Loucy (cell line): ENCODE measurements around the gene NGEF.

ENCODE experiments used
- H2AFZ ChIP-seq: fragments of 200-600 bp; sonication (generic); 2 replicates; pipeline ENCODE4 v1.6.0; 2016; ENCODE audit warnings: antibody characterized with exemption, mild to moderate bottlenecking, low read length, moderate library complexity
- H3F3A ChIP-seq: fragments of 200-600 bp; 2 replicates; pipeline ENCODE4 v1.6.0; 2016; ENCODE audit warnings: antibody characterized with exemption, low read depth, mild to moderate bottlenecking
- H3K27me3 ChIP-seq: fragments of 200-600 bp; sonication (generic); 2 replicates; pipeline ENCODE4 v1.6.1; 2014; ENCODE audit warnings: low read length, mild to moderate bottlenecking; ENCODE audit not compliant: insufficient read depth, poor library complexity, severe bottlenecking
- H3K36me3 ChIP-seq: fragments of 200-600 bp; sonication (generic); 2 replicates; pipeline ENCODE4 v1.6.1; 2016; ENCODE audit warnings: low read length; ENCODE audit not compliant: insufficient read depth
- H3K4me1 ChIP-seq: fragments of 200-600 bp; sonication (generic); 2 replicates; pipeline ENCODE4 v1.5.1; 2014; ENCODE audit warnings: low read length, mild to moderate bottlenecking; ENCODE audit not compliant: insufficient read depth, poor library complexity, severe bottlenecking
- H3K4me2 ChIP-seq: fragments of 200-600 bp; sonication (generic); 2 replicates; pipeline ENCODE4 v1.6.0; 2014; ENCODE audit warnings: antibody characterized with exemption, low read length, low read depth, mild to moderate bottlenecking; ENCODE audit not compliant: poor library complexity, severe bottlenecking
- H3K4me3 ChIP-seq: fragments of 200-600 bp; sonication (generic); 2 replicates; pipeline ENCODE4 v1.5.1; 2014; ENCODE audit warnings: low read length, mild to moderate bottlenecking, mixed read lengths; ENCODE audit not compliant: poor library complexity, severe bottlenecking
- H3K79me2 ChIP-seq: fragments of 200-600 bp; sonication (generic); 2 replicates; pipeline ENCODE4 v1.6.1; 2014; ENCODE audit warnings: low read length; ENCODE audit not compliant: insufficient read depth
- H3K9ac ChIP-seq: fragments of 200-600 bp; sonication (generic); 2 replicates; pipeline ENCODE4 v1.6.0; 2014; ENCODE audit warnings: mild to moderate bottlenecking, low read depth, low read length, moderate library complexity; ENCODE audit not compliant: poor library complexity, severe bottlenecking
- H3K9me2 ChIP-seq: fragments of 200-600 bp; sonication (generic); replicated peaks from 2 replicates; pipeline ENCODE4 v1.6.1; 2016; ENCODE audit warnings: low read depth, low read length, mixed read lengths
- H3K9me3 ChIP-seq: fragments of 200-600 bp; sonication (generic); 2 replicates; pipeline ENCODE4 v1.6.1; 2014; ENCODE audit warnings: mild to moderate bottlenecking, antibody characterized with exemption, low read length, low read depth; ENCODE audit not compliant: insufficient read depth
- H4K20me1 ChIP-seq: fragments of 200-600 bp; sonication (generic); 2 replicates; pipeline ENCODE4 v1.6.0; 2014; ENCODE audit warnings: antibody characterized with exemption, low read length, mild to moderate bottlenecking; ENCODE audit not compliant: insufficient read depth, poor library complexity, severe bottlenecking
- EZH2phosphoT487 ChIP-seq: fragments of 200-600 bp; IDR thresholded peaks from 2 replicates; pipeline ENCODE4 v1.6.1; 2018; ENCODE audit warnings: antibody characterized with exemption, mild to moderate bottlenecking, moderate library complexity, borderline replicate concordance
- TF ChIP-seq, protein P1 (sequence below): fragments of 200-600 bp; sonication (generic); conservative IDR thresholded peaks from 2 replicates; pipeline ENCODE4 v1.5.1; 2014; ENCODE audit warnings: mild to moderate bottlenecking, antibody characterized with exemption, low read length

The NGEF gene

DNA sequence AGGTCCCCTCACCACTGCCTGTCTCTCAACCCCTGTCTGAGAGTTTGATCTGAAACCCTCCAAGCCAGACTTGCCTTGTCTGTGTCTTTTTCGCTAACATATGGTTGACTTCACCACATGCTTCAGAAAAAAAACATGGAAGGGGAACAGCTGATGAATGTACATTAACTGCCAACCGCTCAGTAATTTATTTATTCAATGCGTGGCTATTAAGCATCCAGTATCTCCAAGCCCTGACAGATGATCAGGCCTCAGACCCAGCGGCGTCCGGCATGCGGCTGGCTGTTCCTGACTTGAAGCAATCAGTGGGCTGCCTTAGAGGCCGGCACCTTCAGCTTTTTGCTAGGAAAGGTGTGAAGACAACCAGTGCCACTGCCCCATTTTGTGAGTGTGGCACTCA, 62.3 kb downstream of the NGEF start:
- H3K9me2 ChIP-seq, result no peaks in the 10 kb centered on the region

DNA sequence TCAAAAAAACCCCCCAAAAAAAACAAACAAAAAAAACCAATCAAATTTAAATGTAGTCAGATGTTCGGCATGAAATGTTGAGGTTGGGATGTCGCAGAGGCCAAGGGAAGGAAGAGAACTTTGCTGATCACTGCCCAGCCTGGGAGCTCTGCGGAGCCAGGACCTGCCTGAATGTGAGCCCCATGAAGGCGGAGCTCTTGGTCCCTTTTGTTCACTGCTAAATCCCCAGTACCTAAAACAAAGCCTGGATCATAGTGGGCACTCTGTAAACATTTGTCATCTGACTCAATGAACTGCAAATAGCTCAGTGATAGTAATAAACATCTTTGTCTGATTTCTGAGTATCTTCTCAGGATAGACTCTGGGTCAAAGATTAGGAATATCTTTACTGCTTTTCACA, 64.0 kb downstream of the NGEF start:
- Histone ChIP-seq H3K36me3 (no peaks in the 10 kb centered on the region), H4K20me1 (no peaks in the 10 kb centered on the region), H3K9ac (no peak overlapping the region), H3K9me3 (no peaks in the 10 kb centered on the region), H2AFZ (no peak overlapping the region), H3F3A (no peaks in the 10 kb centered on the region), H3K4me3 (no peak overlapping the region), H3K4me2 (no peak overlapping the region), H3K27me3 (no peaks in the 10 kb centered on the region), H3K4me1 (no peaks in the 10 kb centered on the region), H3K9me2 (no peaks in the 10 kb centered on the region), H3K79me2 (no peaks in the 10 kb centered on the region)
- TF ChIP-seq, protein P1, sequence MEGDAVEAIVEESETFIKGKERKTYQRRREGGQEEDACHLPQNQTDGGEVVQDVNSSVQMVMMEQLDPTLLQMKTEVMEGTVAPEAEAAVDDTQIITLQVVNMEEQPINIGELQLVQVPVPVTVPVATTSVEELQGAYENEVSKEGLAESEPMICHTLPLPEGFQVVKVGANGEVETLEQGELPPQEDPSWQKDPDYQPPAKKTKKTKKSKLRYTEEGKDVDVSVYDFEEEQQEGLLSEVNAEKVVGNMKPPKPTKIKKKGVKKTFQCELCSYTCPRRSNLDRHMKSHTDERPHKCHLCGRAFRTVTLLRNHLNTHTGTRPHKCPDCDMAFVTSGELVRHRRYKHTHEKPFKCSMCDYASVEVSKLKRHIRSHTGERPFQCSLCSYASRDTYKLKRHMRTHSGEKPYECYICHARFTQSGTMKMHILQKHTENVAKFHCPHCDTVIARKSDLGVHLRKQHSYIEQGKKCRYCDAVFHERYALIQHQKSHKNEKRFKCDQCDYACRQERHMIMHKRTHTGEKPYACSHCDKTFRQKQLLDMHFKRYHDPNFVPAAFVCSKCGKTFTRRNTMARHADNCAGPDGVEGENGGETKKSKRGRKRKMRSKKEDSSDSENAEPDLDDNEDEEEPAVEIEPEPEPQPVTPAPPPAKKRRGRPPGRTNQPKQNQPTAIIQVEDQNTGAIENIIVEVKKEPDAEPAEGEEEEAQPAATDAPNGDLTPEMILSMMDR, result no peak
- TF ChIP-seq EZH2phosphoT487, result no peak

More for the DNA sequence above, 62.3 kb downstream of the NGEF start:
- H2AFZ ChIP-seq, result no peak overlapping the region
- H3K27me3 ChIP-seq, result no peaks in the 10 kb centered on the region
- H3K4me2 ChIP-seq, result no peak overlapping the region
- no peak overlapping the region for H3K4me3 ChIP-seq
- H3K79me2 ChIP-seq, result no peaks in the 10 kb centered on the region
- no peak for TF ChIP-seq EZH2phosphoT487
- TF ChIP-seq, protein P1, result no peak
- no peaks in the 10 kb centered on the region for H3K36me3 ChIP-seq
- no peaks in the 10 kb centered on the region for H4K20me1 ChIP-seq
- H3K9ac ChIP-seq, result no peak overlapping the region
- H3K4me1 ChIP-seq, result no peaks in the 10 kb centered on the region
- no peaks in the 10 kb centered on the region for H3K9me3 ChIP-seq
- no peaks in the 10 kb centered on the region for H3F3A ChIP-seq

DNA sequence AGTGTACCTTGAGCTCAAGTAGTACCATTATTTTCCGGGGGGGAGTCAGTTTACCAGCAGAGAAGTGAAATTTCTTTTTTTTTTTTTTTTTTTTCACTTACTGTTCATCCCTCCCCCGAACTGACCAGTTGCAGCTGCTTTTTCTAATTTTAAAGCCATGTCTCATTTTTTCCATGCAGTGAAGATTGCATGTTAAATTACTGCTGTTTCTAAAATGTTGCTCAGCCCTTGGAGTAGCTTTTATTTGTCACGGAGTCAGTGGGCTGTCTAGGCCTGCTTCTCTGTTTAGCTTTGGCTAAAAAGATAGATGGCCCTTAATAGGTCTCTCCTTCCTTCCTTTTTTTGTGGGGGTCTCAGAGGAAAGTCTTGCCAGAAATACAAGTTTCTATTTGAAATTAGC, 70.2 kb downstream of the NGEF start:
- no peak for TF ChIP-seq EZH2phosphoT487
- TF ChIP-seq, protein P1, result no peak
- H3K4me3 ChIP-seq, result no peak overlapping the region
- no peaks in the 10 kb centered on the region for H3K79me2 ChIP-seq
- no peak overlapping the region for H2AFZ ChIP-seq
- H3K36me3 ChIP-seq, result no peaks in the 10 kb centered on the region
- no peak overlapping the region for H3K9ac ChIP-seq
- no peaks in the 10 kb centered on the region for H3F3A ChIP-seq
- no peaks in the 10 kb centered on the region for H3K4me1 ChIP-seq
- no peaks in the 10 kb centered on the region for H3K9me2 ChIP-seq
- H3K4me2 ChIP-seq, result no peak overlapping the region
- no peaks in the 10 kb centered on the region for H3K9me3 ChIP-seq
- no peaks in the 10 kb centered on the region for H3K27me3 ChIP-seq
- H4K20me1 ChIP-seq, result no peaks in the 10 kb centered on the region
